ENCODE measurements around the gene CAND2.
A peak's percentile ranks its signal among the peaks of the same experiment; 100 is the strongest.
"Not testable (repeated sequence)": the region's sequence is repeated elsewhere in the genome, so short reads cannot be mapped to it uniquely, and the experiment has no call there.

Gene CAND2

DNA sequence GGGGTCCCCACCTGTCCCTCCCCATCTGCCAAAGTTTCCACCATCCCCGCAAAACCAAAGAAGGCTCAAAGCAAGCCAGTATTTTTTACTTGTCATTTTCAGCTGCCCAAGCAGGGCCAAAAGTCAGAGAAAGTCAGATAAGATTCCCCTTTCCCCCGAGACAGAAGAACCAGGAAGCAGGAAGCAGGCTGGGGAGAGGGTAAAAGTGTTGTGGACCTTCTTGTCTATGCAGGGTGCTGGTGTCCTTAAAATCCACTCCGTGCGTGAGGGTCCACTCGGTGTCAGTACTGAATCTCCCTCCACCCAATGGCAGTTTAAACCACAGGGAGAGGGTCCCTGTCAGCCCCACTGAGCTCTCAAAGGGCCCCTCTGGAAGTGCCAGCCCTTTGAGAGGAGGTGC, 65.1 kb downstream of the CAND2 start:
- no peak for DNase-seq (ENCODE audit: low read depth in 2 of 2)

DNA sequence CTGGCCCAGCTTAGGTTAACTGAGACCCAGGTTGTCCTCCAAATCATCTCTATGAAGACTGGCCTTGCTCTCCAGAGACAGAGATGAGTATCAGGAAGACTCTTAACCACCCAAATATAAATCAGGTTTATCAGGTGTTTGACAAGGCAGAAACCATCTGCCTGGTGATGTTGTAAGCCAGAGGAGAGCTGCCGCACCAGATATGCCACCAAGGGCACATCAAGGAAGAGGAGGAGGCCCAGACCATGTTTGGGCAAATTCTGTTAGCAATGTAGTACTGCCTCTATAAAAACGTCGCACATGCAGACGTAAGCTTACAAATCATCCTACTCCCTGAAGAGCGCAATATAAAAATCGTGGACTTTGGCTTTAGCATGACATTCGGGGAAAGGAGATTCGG, 65.9 kb downstream of the CAND2 start:
- DNase-seq (ENCODE audit: low read depth in 2 of 2) = no peak

- DNase-seq (ENCODE audit: low read depth in 2 of 2) = no peak
Measured at GRCh38 chr3:12865271-12865670, 68.8 kb downstream of the CAND2 start.

DNA sequence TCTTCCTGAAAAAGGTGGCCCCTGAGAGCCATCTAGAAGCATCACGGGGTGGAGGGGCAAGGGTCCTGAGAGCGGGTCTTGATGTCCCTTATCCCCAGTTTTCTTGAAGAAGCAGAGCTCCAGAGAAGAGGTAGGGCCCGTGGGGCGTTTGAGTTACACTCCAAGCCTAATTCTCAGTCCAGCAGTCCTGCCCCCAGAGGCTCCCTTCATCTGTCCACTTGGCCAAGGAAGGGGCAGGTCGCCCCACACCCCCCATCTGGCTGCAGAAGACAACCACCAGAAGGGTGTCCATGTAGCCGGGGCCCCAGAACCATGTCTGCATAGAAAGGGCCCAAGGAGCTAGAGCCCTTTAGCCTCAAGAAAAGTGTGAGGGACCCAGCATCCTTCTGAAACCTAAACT, 70.4 kb downstream of the CAND2 start:
- DNase-seq (ENCODE audit: low read depth in 2 of 2) = no peak

- DNase-seq (ENCODE audit: low read depth in 2 of 2) = peak; percentile 39 to 60
Measured at GRCh38 chr3:12868039-12869034, 71.9 kb downstream of the CAND2 start.

DNA sequence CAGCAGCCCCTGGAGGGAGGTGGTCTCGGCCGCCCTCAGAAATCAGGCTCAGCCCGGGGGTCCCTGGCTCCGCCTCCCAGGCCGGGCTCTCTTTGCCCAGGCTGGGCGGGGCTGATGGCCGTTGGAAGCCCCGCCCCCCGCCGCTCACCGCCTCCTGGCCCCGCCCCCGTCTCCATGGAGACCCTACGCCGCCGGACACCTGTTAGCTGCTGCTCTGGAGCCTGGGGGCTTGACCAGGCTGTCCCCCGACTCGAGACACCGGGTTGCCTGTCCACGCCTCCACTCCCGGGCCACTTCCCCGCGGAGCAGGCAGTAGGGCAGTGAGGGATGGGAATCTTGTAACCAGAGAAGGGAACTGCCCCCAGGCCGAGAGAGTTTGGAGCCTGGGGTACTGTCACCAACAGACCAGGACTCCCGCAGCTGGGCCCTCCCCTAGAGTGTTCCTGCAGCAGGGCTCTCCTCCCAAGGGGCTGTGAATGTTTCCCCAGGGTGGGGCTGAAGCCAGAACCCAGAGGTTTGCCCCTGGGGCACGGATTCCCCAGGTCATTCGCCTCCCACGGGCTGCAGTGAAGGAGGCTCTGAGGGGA, 72.6 kb downstream of the CAND2 start:
- no peak for DNase-seq (ENCODE audit: low read depth in 2 of 2)

- no peak for DNase-seq (ENCODE audit: low read depth in 2 of 2)
Measured at GRCh38 chr3:12870942-12871341, 74.5 kb downstream of the CAND2 start.

DNA sequence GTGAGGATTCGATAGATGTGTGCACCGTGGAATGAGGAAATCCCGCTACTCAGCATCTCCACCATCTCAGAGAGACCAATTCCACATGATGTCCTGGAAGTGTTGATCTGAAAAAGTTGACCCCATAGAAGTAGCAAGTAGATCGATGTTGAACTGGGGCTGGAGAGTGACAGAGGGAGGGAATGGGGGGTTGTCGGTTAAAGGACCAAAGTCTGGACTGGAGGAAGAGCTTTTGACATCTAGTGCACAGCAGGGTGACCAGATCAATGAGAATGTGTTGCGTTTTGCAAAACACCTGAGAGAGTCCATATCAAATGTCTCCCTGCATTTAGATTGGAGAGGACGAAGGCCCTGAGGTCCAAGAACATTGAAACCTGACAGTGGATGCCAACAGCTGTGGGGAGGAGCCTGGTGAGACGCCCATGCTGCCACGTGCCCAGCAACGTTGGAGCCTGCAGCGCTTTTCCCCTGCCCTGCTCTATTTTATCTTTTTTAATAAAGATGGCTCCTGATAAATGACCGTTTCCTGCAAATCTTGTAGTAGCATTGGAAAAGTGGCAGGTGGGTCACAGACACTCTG, 75.0 kb downstream of the CAND2 start:
- DNase-seq (ENCODE audit: low read depth in 2 of 2) = no peak

GRCh38 chr3:12875857-12876836, 79.7 kb downstream of the CAND2 start:
- peak in 1 of 2 donors; percentile 27 for DNase-seq (ENCODE audit: low read depth in 2 of 2)

DNA sequence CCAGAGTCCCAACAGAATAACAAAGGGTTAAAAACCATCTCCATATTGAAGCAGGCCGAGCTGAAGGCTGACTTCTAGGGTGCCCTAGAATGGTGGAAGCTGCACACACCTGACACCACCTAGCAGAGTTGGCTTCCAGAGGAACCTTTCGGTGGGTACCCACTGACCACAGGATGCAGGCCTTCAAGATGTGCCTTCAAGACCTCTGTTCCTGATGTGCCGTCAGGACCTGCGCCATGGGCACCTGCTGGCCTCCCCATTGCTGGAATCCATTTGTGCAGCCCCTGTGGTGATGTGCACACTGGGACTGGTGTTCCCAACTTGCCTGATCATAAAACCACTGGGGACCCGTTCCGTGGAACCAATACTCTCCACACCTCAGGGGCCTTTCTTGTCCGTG, 80.6 kb downstream of the CAND2 start:
- DNase-seq (ENCODE audit: low read depth in 2 of 2) = no peak

- DNase-seq (ENCODE audit: low read depth in 2 of 2) = no peak
Measured at GRCh38 chr3:12878141-12878574, 81.7 kb downstream of the CAND2 start.

GRCh38 chr3:12878758-12879157, 82.3 kb downstream of the CAND2 start:
- DNase-seq (ENCODE audit: low read depth in 2 of 2) = not testable (repeated sequence)

GRCh38 chr3:12879191-12879815, 82.8 kb downstream of the CAND2 start:
- DNase-seq (ENCODE audit: low read depth in 2 of 2) = no peak

DNA sequence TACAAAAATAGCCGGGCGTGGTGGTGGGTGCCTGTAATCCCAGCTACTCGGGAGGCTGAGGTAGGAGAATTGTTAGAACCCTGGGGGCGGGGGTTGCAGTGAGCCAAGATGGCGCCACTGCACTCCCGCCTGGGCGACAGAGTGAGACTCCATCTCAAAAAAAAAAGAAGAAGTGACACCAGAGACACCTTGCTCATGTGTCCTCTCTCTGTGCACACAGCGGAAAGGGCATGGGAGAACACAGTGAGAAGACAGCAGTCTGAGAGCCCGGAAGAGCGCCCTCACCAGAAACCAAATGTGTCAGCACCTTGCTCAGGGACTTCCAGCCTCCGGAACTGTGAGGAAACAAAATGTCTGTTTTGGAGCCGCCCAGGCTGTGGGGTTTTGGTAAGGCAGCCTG, 85.4 kb downstream of the CAND2 start:
- not testable (repeated sequence) for DNase-seq (ENCODE audit: low read depth in 2 of 2)

DNA sequence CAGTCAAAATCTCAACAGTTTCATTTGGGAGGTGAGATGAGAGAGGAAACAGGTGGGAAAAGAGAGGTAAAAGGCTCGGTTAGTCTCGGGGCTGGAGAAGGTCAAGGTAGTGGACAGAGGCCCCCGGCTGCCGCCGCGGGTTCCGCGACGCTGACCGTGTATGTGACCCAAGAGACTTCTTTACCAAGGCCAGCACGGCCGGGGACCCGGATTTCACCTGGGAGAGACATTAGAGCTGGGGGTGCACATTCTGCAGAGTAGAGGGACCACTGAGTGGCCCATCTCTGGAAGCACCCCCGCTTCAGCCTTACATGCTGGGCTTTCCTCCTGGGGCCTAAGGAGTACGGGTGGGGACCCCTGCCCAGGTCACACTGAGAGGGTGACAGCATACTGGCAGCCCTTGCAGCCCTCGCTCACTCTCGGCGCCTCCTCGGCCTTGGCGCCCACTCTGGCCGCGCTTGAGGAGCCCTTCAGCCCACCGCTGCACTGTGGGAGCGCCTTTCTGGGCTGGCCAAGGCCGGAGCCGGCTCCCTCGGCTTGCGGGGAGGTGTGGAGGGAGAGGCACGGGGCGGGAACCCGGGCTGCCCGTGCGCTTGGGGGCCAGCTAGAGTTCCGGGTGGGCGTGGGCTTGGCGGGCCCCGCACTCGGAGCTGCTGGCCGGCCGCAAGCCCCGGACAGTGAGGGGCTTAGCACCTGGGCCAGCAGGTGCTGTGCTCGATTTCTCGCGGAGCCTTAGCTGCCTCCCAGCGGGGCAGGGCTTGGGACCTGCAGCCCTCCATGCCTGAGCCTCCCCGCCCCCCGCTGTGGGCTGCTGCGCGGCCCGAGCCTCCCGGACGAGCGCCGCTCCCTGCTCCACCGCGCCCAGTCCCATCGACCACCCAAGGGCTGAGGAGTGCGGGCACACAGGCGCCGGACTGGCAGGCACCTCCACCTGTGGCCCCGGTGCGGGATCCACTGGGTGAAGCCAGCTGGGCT, 86.1 kb downstream of the CAND2 start:
- DNase-seq (ENCODE audit: low read depth in 2 of 2) = no peak

GRCh38 chr3:12884186-12884680, 87.8 kb downstream of the CAND2 start:
- DNase-seq (ENCODE audit: low read depth in 2 of 2) = no peak

All from stimulated activated CD8-positive, alpha-beta memory T cell treated with anti-CD3 and anti-CD28 coated beads, Interleukin-15, amount 100 ng/mL, for 48 hours (primary cell).